ENCODE results near the gene TRIO.

DNA sequence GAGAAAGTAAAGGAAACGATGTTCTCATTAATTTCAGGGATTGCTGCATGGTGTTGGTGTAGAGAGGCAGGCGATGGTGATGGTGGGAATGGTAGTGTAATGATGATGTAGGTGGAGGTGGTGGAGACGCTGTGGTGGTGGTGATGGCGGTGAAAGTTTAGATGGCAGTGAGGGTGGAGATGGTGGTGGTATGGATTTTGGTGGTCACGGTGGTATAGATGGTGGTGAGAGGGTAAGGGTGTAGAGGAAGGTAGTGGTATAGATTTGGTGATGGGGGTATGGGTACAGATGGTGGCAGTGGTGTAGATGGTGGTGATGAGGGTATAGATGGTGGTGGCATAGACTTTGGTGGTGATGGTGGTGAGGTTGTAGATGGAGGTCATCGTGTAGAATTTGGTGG is 259.3 kb downstream of the TRIO start:
- TF ChIP-seq REST (IDR thresholded peaks at IDR 0.05; ENCODE audit: low read depth) (no peak), POLR2AphosphoS5 (IDR thresholded peaks at IDR 0.05; ENCODE audit: low read depth, low read length) (no peak), ZBTB33 (IDR thresholded peaks at IDR 0.05; ENCODE audit: extremely low read depth, insufficient replicate concordance, low read length) (no peak), POLR2A (IDR thresholded peaks at IDR 0.05; ENCODE audit: borderline replicate concordance, extremely low read depth, insufficient read depth, insufficient read length) (no peak), EZH2phosphoT487 (IDR thresholded peaks at IDR 0.05; ENCODE audit: borderline replicate concordance) (no peak), SIN3A (IDR thresholded peaks at IDR 0.05; ENCODE audit: low read depth) (no peak)

Data from HCT116 (cell line).